H7 (cell line): Measurements from ENCODE around the gene FGGY. TPM values are rescaled to one million over a fixed set of nuclear protein-coding genes. Genes with fewer than 3 reads are reported as not detected.

Experiments
- DNase-seq: peaks from one replicate; pipeline ENCODE4 v3.0.0; 2012
- H3K27me3 ChIP-seq: 2 replicates; pipeline ENCODE4 v1.6.0; 2011; ENCODE audit warnings: mild to moderate bottlenecking, low read length; ENCODE audit not compliant: control insufficient read depth, insufficient read depth
- H3K36me3 ChIP-seq: replicated peaks from 2 replicates; pipeline ENCODE4 v1.5.1; 2011; ENCODE audit warnings: low read length; ENCODE audit not compliant: control insufficient read depth, insufficient read depth
- H3K4me3 ChIP-seq: 2 replicates; pipeline ENCODE4 v1.5.1; 2011; ENCODE audit warnings: low read depth, mild to moderate bottlenecking, control low read depth, low read length, moderate library complexity; ENCODE audit not compliant: insufficient read depth
- total RNA-seq: library from RNA; depleted of rRNA; stranded (reverse); fragments of >200 nt; shearing (Covaris generic); gene quantifications from 2 replicates; pipeline ENCODE4 v1.2.3, GENCODE V29; 2014

Gene FGGY
- total RNA-seq, 1 experiment from 2014 or later = 19.2 TPM

GRCh38 chr1:59671066-59671952, 374.4 kb downstream of the FGGY start:
- H3K4me3 ChIP-seq = no peak overlapping the region
- H3K36me3 ChIP-seq = no peaks in the 10 kb centered on the region
- H3K27me3 ChIP-seq = no peaks in the 10 kb centered on the region; the same call in 1 of the 2 replicates
- DNase-seq = no peak

GRCh38 chr1:59671953-59672305, 375.0 kb downstream of the FGGY start:
- peak; percentile 8 for DNase-seq
- Histone ChIP-seq H3K27me3 (no peaks in the 10 kb centered on the region; the same call in 1 of the 2 replicates), H3K36me3 (no peaks in the 10 kb centered on the region), H3K4me3 (no peak overlapping the region)

GRCh38 chr1:59672851-59673572, 376.1 kb downstream of the FGGY start:
- Histone ChIP-seq H3K27me3 (no peaks in the 10 kb centered on the region; the same call in 1 of the 2 replicates), H3K4me3 (no peak overlapping the region), H3K36me3 (no peaks in the 10 kb centered on the region)
- DNase-seq = no peak

GRCh38 chr1:59673573-59674450, 376.9 kb downstream of the FGGY start:
- H3K27me3 ChIP-seq = no peaks in the 10 kb centered on the region; the same call in 1 of the 2 replicates
- no peaks in the 10 kb centered on the region for H3K36me3 ChIP-seq
- no peak for DNase-seq
- H3K4me3 ChIP-seq = no peak overlapping the region

GRCh38 chr1:59674595-59674994, 377.7 kb downstream of the FGGY start:
- H3K27me3 ChIP-seq = no peaks in the 10 kb centered on the region; the same call in 1 of the 2 replicates
- H3K36me3 ChIP-seq = no peaks in the 10 kb centered on the region
- DNase-seq = no peak
- H3K4me3 ChIP-seq = no peak overlapping the region

GRCh38 chr1:59675936-59676335, 379.0 kb downstream of the FGGY start:
- no peaks in the 10 kb centered on the region for H3K36me3 ChIP-seq
- H3K27me3 ChIP-seq = no peaks in the 10 kb centered on the region; the same call in 1 of the 2 replicates
- DNase-seq = no peak
- H3K4me3 ChIP-seq = no peak overlapping the region

- DNase-seq = peak; percentile 44
- Histone ChIP-seq H3K36me3 (no peaks in the 10 kb centered on the region), H3K4me3 (no peak overlapping the region), H3K27me3 (no peaks in the 10 kb centered on the region; the same call in 1 of the 2 replicates)
Observed at GRCh38 chr1:59678040-59678439, 381.1 kb downstream of the FGGY start.

- H3K27me3 ChIP-seq = no peaks in the 10 kb centered on the region
- H3K36me3 ChIP-seq = no peaks in the 10 kb centered on the region
- no peak overlapping the region for H3K4me3 ChIP-seq
- no peak for DNase-seq
Observed at GRCh38 chr1:59678493-59679228, 381.8 kb downstream of the FGGY start.

- Histone ChIP-seq H3K36me3 (no peaks in the 10 kb centered on the region), H3K27me3 (no peaks in the 10 kb centered on the region), H3K4me3 (no peak overlapping the region)
- no peak for DNase-seq
Observed at GRCh38 chr1:59680044-59680443, 383.1 kb downstream of the FGGY start.

- H3K27me3 ChIP-seq = no peaks in the 10 kb centered on the region
- DNase-seq = no peak
Observed at GRCh38 chr1:59682396-59683080, 385.6 kb downstream of the FGGY start.

GRCh38 chr1:59683197-59683596, 386.3 kb downstream of the FGGY start:
- Histone ChIP-seq H3K27me3 (no peaks in the 10 kb centered on the region), H3K36me3 (no peaks in the 10 kb centered on the region), H3K4me3 (no peak overlapping the region)
- DNase-seq = no peak

More at GRCh38 chr1:59682396-59683080, 385.6 kb downstream of the FGGY start:
- Histone ChIP-seq H3K36me3 (no peaks in the 10 kb centered on the region), H3K4me3 (no peak overlapping the region)

GRCh38 chr1:59684698-59685097, 387.8 kb downstream of the FGGY start:
- H3K4me3 ChIP-seq = no peak overlapping the region
- no peaks in the 10 kb centered on the region for H3K36me3 ChIP-seq
- no peaks in the 10 kb centered on the region for H3K27me3 ChIP-seq
- DNase-seq = no peak

- Histone ChIP-seq H3K4me3 (no peak overlapping the region), H3K27me3 (no peaks in the 10 kb centered on the region), H3K36me3 (no peaks in the 10 kb centered on the region)
- DNase-seq = no peak
Observed at GRCh38 chr1:59685101-59685500, 388.2 kb downstream of the FGGY start.
